ENCODE data around the gene SPEN. TPM values are rescaled to one million over a fixed set of nuclear protein-coding genes. Genes with fewer than 3 reads are reported as not detected.

Gene SPEN
- total RNA-seq, 1 donor from 2014 or later, result 54.7 TPM

- no peak for ATAC-seq
- Histone ChIP-seq H3K9me3 (no peaks in the 10 kb centered on the region), H3K27ac (no peak overlapping the region), H3K4me3 (no peak overlapping the region), H3K4me1 (peaks cover 72% of the 10 kb centered on the region), H3K27me3 (ENCODE audit: low read depth) (no peaks in the 10 kb centered on the region), H3K36me3 (peaks cover 14% of the 10 kb centered on the region)
- DNase-seq, result no peak
- intact Hi-C loops (cut with DNase I), result no loop called here
- TF ChIP-seq CTCF (IDR thresholded peaks at IDR 0.05), result no peak
Measured at GRCh38 chr1:15963363-15963967, 116.0 kb downstream of the SPEN start.

- no peak for TF ChIP-seq CTCF (IDR thresholded peaks at IDR 0.05)
- no peaks in the 10 kb centered on the region for H3K27me3 ChIP-seq (ENCODE audit: low read depth)
- H3K9me3 ChIP-seq, result no peaks in the 10 kb centered on the region
- H3K36me3 ChIP-seq, result peaks cover 21% of the 10 kb centered on the region
- intact Hi-C loops (cut with DNase I), result no loop called here
- peaks cover 66% of the 10 kb centered on the region for H3K4me1 ChIP-seq
- H3K4me3 ChIP-seq, result no peak overlapping the region
- DNase-seq (no peak), ATAC-seq (no peak)
- H3K27ac ChIP-seq, result peak overlapping the region; percentile 2
Measured at GRCh38 chr1:15963968-15964648, 116.6 kb downstream of the SPEN start.

DNA sequence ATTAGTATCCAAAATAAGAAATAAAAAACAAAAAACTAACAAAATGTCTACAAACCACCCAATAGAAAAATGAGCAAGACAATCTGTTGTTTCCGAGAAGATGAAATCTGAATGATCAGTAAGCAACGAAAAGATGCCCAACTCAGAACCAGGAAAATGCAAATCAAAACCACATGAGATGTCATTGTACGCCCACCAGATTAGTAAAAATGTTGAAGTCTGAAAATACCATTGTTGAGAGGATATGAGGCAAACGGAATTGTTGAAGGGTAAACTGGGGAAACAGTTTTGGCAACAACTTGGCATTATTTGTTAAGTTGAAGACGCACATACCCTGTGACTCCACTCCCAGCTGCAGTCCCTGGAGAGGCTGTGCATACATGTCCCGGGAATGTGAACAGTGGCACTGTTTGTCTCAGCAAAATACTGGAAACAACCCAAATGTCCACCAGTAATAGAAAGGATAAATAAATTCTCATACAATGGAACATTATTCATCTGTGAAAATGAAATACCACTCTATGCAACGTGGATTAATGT, 117.8 kb downstream of the SPEN start:
- DNase-seq, result no peak
- H3K4me1 ChIP-seq, result peaks cover 64% of the 10 kb centered on the region
- no peak overlapping the region for H3K4me3 ChIP-seq
- peak; percentile 54 to 73 for ATAC-seq
- H3K27me3 ChIP-seq (ENCODE audit: low read depth), result no peaks in the 10 kb centered on the region
- H3K27ac ChIP-seq, result peak overlapping the region; percentile 76
- H3K9me3 ChIP-seq, result no peaks in the 10 kb centered on the region
- peaks cover 27% of the 10 kb centered on the region for H3K36me3 ChIP-seq
- no peak for TF ChIP-seq CTCF (IDR thresholded peaks at IDR 0.05)
- intact Hi-C loops (cut with DNase I), result no loop called here

DNA sequence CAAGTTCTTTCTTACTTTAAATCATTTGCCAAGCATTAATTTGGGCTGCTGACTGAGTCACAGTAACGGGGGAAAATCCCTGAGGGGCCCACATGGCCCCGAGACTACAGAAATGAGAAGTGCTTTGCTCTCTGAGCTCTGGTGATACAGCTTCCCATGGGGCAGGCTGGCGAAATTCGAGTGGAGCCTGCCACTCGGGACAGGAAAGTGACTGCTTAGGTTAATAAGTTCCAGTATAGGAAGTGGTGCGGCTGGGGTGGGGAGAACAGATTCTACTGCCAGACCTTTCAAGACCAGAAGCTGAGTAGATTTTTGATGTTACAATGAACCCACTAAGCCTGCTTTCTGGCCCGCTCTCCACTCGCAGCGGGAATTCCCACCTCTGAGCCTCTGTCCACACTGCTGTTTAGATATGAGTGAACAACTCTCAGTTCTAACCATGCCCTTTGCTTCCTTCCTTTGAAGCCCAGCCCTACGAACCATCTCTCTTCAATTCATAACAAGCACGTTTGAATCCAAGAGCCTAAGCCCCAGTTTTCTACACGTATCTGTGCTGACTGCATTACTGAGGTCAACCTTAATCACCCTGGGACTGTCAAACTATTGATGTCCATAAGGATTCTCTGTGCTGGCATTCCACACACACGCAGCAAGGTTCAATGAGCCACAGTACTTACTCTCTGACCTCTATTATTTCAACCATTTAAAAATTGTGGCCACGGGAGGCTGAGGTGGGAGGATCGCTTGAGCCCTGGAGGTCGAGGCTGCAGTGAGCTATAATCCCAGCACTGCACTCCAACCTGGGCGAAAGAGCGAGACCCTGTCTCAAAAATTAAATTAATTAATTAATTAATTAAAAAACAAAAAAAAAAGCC, 118.8 kb downstream of the SPEN start:
- Histone ChIP-seq H3K9me3 (no peaks in the 10 kb centered on the region), H3K27ac (peak overlapping the region; percentile 76), H3K4me3 (peak overlapping the region; percentile 5), H3K4me1 (peaks cover 60% of the 10 kb centered on the region), H3K36me3 (peaks cover 27% of the 10 kb centered on the region), H3K27me3 (ENCODE audit: low read depth) (no peaks in the 10 kb centered on the region)
- no peak for TF ChIP-seq CTCF (IDR thresholded peaks at IDR 0.05)
- DNase-seq, result no peak
- intact Hi-C loops (cut with DNase I), result no loop called here
- ATAC-seq, result peak; percentile 80 to 85

GRCh38 chr1:15966956-15967344, 119.4 kb downstream of the SPEN start:
- TF ChIP-seq CTCF (IDR thresholded peaks at IDR 0.05), result no peak
- intact Hi-C loops (cut with DNase I), result no loop called here
- H3K27ac ChIP-seq, result peak overlapping the region; percentile 76
- ATAC-seq (no peak), DNase-seq (no peak)
- no peaks in the 10 kb centered on the region for H3K27me3 ChIP-seq (ENCODE audit: low read depth)
- H3K9me3 ChIP-seq, result no peaks in the 10 kb centered on the region
- peaks cover 60% of the 10 kb centered on the region for H3K4me1 ChIP-seq
- peaks cover 26% of the 10 kb centered on the region for H3K36me3 ChIP-seq
- no peak overlapping the region for H3K4me3 ChIP-seq

All from lower lobe of right lung (tissue), 2 donors.